Stimulated activated CD8-positive, alpha-beta memory T cell treated with anti-CD3 and anti-CD28 coated beads, Interleukin-4, amount 100 ng/mL, for 4 hours (primary cell): ENCODE data around the gene ZNF23.

Source experiments
- DNase-seq, 2 donors: peaks; one replicate each; pipeline ENCODE4 v3.0.0-alpha.2; 2020; ENCODE audit warnings: low read depth in 2 of 2, low spot score in 1 of 2

ZNF23 gene

GRCh38 chr16:71426880-71427615, 35.0 kb downstream of the ZNF23 start:
- DNase-seq: no peak

- DNase-seq: no peak
Measured at GRCh38 chr16:71426069-71426879, 35.8 kb downstream of the ZNF23 start.

- no peak for DNase-seq
Measured at GRCh38 chr16:71425746-71426068, 36.3 kb downstream of the ZNF23 start.

- DNase-seq: no peak
Measured at GRCh38 chr16:71424626-71425025, 37.4 kb downstream of the ZNF23 start.

- no peak for DNase-seq
Measured at GRCh38 chr16:71423865-71424264, 38.2 kb downstream of the ZNF23 start.

- no peak for DNase-seq
Measured at GRCh38 chr16:71423016-71423415, 39.0 kb downstream of the ZNF23 start.

GRCh38 chr16:71421911-71422310, 40.1 kb downstream of the ZNF23 start:
- DNase-seq: no peak

- DNase-seq: no peak
Measured at GRCh38 chr16:71414038-71414437, 48.0 kb downstream of the ZNF23 start.

- no peak for DNase-seq
Measured at GRCh38 chr16:71413341-71413740, 48.7 kb downstream of the ZNF23 start.

GRCh38 chr16:71412270-71413160, 49.5 kb downstream of the ZNF23 start:
- DNase-seq: peak; percentile 24 to 46

GRCh38 chr16:71410146-71410545, 51.9 kb downstream of the ZNF23 start:
- DNase-seq: no peak

- no peak for DNase-seq
Measured at GRCh38 chr16:71409011-71409775, 52.9 kb downstream of the ZNF23 start.

- DNase-seq: no peak
Measured at GRCh38 chr16:71408536-71408935, 53.5 kb downstream of the ZNF23 start.

GRCh38 chr16:71407731-71408130, 54.3 kb downstream of the ZNF23 start:
- no peak for DNase-seq

GRCh38 chr16:71406724-71407123, 55.3 kb downstream of the ZNF23 start:
- no peak for DNase-seq

GRCh38 chr16:71406316-71406715, 55.7 kb downstream of the ZNF23 start:
- no peak for DNase-seq

- DNase-seq: no peak
Measured at GRCh38 chr16:71404364-71404763, 57.7 kb downstream of the ZNF23 start.

GRCh38 chr16:71402674-71403073, 59.4 kb downstream of the ZNF23 start:
- DNase-seq: no peak

GRCh38 chr16:71402007-71402406, 60.0 kb downstream of the ZNF23 start:
- DNase-seq: no peak

- DNase-seq: no peak
Measured at GRCh38 chr16:71399801-71400563, 62.1 kb downstream of the ZNF23 start.
